Head of caudate nucleus (tissue), 42 donors: ENCODE data around the gene FAM180A.

Experiments
- DNase-seq, 42 donors: peaks; one replicate each; pipeline versions ENCODE4 v3.0.0 to v3.0.0-alpha.2; 2020 to 2021; ENCODE audit warnings: mixed read lengths in 7 of 42
- intact Hi-C: fragments of 100-400 bp; cut with DNase I; formaldehyde crosslinking; loops from one replicate; pipeline ENCODE4 v1.15.0; 2022

The FAM180A gene

DNA sequence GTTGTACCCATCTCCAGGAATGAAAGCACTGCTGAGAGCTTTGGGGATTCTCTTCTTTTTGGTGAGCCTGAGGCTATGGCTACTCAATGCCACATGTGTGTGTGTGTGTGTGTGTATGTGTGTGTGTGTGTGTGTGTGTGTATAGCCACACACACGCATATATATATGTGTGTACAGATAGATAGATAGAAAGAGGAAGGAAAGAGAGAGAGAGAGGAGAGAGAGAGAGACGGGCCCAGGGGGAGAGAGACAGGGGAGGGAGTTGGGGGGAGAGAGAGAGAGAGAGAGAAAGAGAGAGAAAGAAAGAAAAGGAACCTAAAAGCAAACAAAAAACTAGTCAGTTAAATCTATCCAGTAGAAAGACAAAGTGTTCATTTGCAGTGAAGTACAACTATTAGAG, 28.9 kb downstream of the FAM180A start:
- DNase-seq, result no peak
- intact Hi-C loops, result no loop called here

DNA sequence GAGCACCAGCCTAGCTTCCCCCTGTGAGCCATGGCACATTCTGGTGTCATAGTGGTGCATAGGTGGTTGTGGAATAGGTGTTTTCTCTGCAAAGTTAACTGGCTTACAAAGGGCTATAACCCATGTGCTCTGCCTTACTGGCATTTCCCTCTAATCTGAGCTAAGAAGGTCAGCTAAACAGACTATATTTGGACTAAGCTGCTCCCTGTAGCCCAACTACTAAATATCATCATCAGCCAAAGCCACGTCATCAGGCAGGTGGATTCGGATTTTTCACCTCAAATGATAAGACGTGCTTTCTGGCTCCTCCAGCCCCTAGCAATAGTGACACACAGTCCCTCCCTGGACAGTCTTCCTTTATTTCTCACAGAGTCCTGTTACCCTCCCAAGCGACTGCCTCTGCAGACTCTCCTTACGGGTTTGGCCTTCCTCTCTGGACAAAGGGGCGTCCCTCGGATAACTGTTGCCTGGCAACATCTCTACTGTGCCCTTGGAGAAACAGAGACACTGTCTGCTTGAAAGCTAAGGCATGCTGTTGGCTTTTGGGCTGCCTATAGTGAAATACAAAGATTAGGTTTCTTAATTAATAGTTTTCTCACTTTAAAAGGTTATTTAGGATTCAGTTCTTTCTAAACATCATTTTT, 29.7 kb downstream of the FAM180A start:
- intact Hi-C loops, result no loop called here
- DNase-seq, result no peak

DNA sequence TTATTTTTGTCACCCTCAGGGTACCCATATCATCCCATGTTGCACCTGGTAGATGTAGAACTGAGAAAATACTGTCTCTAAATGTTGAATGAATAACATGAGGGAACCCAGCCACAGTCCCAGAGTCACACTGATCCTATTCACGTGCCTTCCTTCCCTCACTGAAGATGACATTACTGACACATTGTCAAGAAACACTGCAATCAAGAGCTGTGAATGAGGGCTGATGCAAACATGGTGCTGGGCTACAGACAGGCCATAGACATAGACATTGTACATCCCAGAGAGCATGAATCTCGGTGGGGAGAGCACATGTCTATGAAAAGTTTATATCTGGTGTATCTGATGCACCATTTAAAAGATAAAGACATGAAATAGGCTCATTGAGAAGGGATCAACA, 30.4 kb downstream of the FAM180A start:
- DNase-seq, result no peak
- intact Hi-C loops, result no loop called here

DNA sequence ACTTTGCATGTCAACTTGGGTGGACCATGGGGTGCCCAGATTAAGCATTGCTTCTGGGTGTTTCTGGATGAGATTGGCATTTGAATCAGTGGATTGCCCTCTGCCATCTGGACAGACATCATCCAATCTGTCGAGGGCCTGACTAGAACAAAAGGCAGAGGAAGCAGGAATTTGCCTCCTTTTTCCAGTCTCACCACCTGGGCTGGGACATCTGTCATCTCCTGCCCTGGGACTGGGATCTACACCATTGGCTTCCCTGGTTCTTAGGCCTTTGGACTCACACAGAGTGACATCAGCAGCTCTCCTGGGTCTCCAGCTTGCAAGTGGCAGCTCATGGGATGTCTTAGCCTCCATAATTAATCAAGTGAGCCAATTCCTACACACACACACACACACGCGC, 30.9 kb downstream of the FAM180A start:
- no peak for DNase-seq
- intact Hi-C loops, result no loop called here

DNA sequence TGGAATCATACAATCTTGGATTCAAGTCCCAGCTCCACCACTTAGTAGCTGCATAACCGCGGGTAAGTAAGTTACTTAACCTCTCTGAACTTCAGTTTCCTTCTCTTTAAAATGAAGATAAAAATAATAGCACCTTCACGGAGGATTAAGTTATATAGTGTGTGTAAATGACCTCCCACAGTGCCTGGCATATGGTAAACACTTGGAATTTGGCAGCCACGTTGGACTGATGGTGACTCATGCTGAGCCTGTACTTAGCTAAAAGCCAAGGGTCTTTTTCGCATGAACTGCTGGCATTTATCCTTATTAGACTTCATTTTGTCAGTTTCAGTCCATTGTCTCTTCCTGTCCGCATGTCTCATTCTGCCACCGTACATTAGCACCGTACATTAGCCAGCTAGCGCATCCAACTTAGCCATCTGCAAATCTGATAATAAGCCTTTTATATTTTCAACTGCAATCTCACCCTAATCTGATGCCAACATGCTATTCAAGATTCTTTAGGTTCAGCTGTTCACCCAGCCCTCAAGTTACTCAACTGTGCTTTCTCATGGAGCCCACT, 31.9 kb downstream of the FAM180A start:
- DNase-seq, result no peak
- intact Hi-C loops, result no loop called here

DNA sequence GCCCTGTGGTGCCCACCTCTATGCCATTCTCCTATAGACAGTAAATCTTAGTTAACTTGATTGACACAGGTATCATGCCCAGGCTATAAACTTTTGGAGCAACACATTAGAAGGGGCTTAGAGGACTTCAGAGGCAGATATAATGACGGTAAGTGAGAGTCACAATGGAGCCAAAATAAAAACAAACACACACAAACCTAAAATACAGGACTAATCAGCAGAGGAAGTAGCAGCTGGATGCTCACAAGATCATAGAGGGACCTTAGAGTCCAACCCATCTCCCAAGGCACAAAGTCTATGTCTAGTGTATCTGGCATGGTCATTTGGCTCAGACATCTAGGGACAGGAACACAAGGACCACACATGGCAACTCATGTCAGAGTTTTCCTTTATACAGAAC, 32.9 kb downstream of the FAM180A start:
- intact Hi-C loops, result no loop called here

DNA sequence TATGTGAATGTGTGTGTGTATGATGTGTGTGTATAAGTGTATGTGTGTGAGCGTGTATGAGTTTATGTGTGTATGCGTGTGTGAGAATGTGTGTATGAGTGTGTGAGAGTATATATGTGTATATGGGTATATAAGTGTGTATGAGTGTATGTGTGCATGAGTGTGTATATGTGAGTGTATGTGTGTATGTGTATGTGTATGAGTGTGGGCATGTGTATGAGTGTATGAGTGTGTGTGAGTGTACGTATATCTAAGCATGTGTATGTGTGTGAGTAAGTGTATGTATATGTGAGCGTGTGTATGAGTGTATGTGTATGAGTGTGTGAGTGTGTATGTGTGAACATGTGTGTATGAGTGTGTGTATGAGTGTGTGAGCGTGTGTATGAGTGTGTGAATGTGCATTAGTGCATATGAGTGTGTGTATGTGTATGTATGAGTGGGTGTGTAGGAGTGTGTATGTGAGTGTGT, 33.5 kb downstream of the FAM180A start:
- no peak for DNase-seq

More for the DNA sequence above, 32.9 kb downstream of the FAM180A start:
- no peak for DNase-seq

DNA sequence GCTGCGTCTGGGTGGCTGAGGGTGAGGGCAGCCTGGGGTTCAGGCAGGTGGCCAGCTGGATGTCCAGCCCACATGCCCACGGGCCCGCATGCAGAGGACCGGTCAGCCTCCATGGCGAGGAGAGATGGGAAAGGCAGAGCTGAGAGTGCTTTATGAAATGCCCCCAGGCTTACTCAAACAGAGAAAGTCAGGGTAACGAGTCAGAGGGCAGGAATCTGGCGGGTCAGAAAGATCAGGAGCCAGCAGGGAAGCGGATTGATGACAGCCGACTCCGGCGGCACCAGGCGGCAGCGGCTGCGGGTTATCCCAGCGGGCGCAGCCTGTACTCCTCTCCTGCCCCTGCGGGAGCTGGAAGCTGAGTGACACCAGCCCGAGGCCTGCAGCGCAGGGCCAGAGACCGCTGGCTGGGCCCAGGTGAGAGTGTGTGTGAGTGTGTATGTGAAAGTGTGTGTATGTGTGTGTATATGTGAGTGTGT, 34.0 kb downstream of the FAM180A start:
- no peak for DNase-seq
- intact Hi-C loops, result no loop called here

More for the DNA sequence above, 33.5 kb downstream of the FAM180A start:
- intact Hi-C loops, result no loop called here

DNA sequence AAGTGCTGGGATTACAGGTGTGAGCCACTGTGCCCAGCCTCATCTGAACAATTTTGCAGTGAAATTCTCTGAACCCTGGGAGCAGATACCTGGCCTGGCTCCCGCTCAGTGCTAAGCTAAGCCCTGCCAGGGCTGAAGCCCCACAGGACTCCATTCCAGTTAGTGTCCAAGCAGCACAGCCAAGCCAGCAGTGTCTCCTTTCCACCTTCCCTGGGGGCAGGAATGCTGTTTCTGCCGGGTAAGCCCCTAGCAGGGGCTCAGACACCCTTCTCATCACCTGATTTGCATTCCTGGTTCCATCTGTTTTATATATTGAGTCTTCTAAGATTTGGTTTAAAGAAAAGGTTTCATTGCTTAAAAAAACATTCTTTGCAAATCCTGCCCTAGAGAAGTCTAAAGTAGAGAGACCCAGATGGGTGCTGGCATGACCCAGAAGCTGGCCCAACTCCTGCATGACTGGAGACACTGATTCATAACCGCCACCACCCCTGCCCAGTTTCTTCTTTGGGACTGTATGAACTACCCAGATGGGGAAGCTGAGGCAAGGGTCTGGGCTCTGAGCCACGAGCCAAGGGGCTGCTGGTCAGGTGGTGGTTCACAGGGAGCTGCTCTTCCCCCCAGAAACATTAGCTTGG, 34.7 kb downstream of the FAM180A start:
- intact Hi-C loops, result no loop called here
- DNase-seq, result no peak

DNA sequence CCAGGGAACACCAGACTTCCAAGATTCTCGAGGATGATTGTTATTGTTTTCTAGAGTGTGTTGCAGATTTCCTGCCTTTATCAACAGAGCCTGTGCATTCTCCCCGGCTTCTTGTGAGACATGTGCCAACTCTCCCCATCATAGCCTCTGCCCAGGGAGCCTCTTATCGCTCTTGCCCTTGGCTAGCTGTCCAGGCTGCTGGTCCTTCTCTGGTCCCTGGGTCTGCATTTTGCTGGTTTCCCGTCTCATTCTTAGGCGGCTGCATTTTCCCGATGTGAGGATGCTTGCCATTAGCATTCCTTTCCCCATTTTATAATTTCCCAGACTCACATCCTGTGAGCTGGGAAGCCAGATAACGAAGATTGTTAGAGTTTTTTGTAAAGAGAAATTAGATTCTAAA, 35.8 kb downstream of the FAM180A start:
- no peak for DNase-seq
- intact Hi-C loops, result no loop called here

DNA sequence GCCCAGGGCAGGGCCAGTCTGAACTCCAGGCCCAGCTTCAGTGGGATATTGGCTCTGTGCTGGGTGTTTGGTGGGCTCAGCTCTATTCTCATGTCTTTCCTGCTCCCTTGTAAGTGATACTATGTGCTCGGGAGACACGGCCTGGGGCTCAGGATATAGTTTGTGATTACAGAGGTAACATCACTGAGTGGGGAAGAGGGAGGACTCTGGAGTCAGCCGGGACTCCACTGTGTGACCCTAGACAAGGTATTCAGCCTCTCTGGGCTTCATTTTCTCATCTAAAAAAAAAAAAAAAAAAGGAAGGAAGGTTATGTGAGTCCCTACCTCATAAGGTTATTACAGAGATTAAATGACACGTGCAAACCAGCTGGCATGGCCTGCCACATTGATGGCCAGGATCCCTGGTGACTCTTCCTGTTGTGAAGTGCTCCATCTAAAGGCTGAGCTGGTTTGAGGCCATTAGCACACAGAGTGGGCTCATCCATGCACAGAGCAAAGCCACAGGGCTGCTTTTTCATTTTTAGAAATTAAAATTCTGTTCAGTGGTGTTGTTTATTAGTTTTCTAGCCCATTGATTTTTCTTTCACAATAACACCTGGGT, 36.3 kb downstream of the FAM180A start:
- DNase-seq, result no peak
- intact Hi-C loops, result no loop called here

DNA sequence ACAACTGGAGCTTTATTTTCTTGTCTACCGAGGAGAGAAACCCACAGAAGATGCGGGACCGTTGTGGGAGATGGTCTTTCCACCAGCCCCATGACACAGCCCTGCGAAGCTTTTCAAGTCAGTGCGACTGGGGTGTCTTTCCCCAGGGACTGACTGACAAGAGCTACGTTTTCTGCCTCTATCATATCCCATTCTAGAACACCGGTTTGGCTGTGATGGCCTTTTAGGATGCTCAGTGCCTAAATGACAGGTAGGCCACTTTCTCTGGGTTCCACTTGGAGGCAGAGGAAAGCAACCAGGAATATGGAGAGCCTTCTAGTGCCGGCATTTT, 37.5 kb downstream of the FAM180A start:
- intact Hi-C loops, result no loop called here

DNA sequence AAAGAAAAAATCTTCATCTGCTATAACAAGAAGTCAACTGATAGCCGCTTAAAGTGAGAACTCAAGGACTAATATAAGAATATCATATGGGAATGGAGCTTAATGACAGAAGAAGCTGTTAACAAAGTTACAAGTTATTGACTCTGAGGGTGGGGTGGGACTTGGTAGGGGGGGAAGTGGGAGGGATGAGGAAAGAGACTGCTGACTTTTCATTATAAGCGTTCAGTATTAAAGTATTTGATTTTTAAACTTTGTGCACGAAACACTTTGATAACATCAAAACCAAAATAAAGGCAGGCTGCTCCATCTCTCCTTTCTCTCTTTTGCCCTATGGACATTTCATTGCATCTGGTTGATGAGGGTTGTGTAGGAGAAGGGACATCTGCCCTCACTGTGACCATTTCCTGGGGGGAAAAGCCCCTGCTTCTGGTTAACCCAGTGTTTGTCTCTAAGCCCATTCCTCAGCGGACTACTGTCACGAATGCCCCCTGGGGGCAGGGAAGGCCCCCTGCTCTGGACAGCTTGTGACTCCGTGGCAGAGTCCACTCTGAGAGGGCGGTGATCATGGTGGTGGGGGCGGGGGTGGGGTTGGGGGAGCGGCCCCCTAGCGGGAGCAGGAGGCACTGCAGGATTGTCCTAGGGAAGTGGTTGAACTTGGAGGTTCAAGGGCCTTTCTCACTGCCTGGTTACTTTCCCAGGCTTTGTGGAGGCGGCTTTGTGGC, 38.0 kb downstream of the FAM180A start:
- intact Hi-C loops, result no loop called here
- no peak for DNase-seq

More for the DNA sequence above, 37.5 kb downstream of the FAM180A start:
- DNase-seq, result no peak

DNA sequence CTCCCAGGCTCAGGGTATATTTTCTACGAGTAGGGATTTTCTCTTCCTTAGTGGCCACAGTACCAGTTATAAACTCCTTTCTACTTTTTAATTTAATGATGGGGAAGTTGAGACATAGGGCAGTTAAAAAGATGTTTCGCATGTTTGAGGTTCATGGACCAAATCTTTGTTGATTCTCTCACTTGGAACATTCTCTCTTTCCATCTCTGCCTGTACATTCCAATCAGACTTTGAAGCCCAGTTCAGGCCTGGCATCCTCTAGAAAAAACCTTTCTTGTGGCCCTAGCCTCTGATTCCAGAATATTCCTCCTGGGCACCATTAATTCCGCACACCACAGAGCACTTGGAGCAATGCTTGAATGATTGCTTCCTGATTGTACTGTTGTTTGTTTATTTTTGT, 39.1 kb downstream of the FAM180A start:
- intact Hi-C loops, result no loop called here

DNA sequence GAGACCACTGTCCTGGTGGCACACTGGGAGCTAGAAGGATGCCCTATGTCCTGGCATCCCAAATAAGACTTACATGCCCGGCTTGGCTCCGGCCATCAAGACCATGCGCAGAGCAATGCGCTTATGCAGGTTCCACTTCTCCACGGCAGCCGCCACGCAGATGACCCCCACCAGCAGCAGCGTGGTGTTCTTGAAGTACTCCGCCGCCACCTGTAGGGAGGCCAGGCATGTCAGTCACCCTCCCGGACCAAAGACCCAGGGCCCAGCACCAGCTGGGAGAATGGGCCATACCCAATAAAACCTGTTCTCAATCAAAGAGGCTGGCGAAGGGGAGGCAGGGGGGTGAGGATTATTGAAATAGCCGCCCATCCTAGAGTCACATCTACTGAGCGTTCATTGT, 40.6 kb downstream of the FAM180A start:
- intact Hi-C loops, result no loop called here
- no peak for DNase-seq

More for the DNA sequence above, 39.1 kb downstream of the FAM180A start:
- DNase-seq, result no peak

DNA sequence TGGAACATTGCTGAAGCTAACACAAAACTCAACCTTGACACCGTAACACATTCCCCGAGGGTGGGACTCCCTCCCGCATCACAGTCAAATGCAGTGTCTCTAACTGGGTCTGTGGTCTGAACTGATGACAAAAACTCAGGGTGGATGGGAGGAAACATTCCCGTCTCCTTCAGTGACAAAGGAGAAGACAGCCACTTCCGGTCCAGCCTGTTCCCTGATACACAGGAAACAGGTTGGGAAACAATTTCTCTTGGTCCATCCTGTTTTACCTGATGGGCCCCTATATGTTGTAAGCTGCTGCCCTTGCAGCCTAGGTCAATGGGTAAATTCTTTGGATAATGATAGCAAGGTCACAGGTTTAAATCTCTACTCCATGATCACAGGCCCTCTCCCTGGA, 41.0 kb downstream of the FAM180A start:
- intact Hi-C loops, result no loop called here
- DNase-seq, result no peak

DNA sequence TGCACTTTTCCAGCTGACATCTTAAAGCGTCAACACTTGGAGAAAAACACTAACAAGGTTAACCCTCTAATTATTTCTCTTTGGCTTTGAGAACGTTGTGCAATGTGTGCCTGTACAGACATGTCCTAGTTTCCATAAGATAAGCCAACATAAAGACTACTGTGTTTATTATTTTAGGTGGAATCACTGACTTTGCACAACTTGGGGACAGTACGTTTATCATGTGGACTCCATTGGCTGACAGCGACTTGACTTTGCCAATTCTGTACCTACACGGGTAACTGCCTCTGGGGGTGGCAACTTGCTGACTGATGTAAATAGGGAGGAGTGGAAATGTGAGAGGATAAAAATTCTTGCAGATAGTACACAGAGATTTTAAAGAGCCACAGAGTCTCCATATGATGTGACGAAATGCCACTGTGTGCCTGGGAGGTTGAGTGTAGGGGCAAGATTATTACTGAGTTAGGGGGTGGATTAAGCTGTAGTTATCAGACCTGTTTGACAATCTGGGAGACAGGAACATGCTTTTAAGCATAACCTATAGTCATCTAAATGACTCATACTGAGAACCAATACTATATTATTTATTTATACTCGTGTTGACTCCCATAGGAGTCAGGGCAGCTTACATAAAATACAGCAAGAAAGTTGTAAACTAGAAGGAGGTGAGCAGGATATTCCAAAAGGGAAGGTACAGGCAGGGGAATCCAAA, 41.6 kb downstream of the FAM180A start:
- intact Hi-C loops, result no loop called here
- DNase-seq, result no peak

DNA sequence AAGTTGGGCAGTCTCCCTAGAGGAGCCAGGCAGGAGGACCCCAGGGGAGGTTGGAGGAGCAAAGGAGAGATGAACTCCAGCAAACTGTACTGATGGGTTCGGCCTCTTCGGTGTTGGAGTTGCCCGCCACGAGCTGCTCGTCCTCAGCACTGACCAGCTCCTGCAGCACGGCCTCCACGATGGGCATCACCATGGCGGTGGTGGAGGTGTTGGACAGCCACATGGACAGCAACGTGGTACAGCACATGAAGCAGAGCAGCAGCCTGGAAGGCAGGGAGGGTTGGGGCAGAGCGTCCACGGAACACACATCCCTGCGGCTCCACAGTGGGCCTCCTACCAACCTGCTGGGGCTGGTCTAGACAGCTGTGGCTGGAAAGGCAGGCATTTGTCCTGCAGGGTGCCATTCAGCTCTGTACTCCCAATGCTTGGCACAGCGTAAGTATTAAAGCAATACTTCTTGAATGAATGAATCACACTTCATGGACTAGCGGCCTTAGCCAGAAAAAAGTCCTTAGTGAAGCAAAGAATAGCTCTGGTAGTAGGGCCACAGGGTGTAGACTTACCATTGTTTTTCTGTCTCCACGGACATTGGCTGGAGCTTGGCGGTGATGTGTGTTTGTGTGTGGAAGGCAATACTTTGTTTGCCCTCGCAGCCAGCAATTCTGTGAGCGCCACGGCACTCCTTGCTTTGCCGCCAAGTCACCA, 42.4 kb downstream of the FAM180A start:
- intact Hi-C loops, result no loop called here
- no peak for DNase-seq

DNA sequence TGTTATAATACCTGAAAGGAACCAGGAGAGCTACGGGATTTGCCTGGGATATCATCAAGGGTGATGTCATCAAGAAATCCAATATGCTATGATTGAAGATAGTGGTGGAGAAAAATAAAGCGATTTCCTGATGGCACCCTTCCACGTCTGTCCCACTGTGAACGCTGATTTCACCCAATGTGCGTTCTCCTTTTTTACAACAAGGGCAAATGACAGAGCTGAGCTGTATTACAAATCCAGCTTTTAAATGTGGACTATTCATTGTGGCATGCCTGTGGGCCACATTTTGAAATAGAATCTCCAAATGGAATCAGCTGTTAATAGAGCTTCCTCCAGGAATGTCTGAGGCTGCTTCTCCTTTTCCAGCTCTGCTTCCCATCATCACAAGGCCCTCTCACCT, 43.9 kb downstream of the FAM180A start:
- no peak for DNase-seq
- intact Hi-C loops, result no loop called here
